GM12878 (cell line): ENCODE measurements around the gene MRPS23. TPM values are rescaled to one million over a fixed set of nuclear protein-coding genes. Genes with fewer than 3 reads are reported as not detected.

Experiments used
- ATAC-seq: fragments of 200-7000 bp; cut with Tn5 transposase; 3 replicates; pipeline ENCODE4 v1.9.1; 2020; ENCODE audit warnings: mild to moderate bottlenecking, moderate library complexity
- BruUV-seq: library from RNA; stranded (reverse); fragments of 400-500 nt; replicated peaks from 2 replicates; lab custom pipeline; 2021; lab: Mats Ljungman, UMichigan
- CTCF ChIA-PET: fragments of 300-600 bp; sonication (Branson Sonifier 250); formaldehyde crosslinking; extraction: SDS; loops from one replicate; lab custom pipeline; 2021; ENCODE audit warnings: inconsistent platforms; lab: Yijun Ruan, JAX
- POLR2A ChIA-PET: fragments of 350-600 bp; formaldehyde crosslinking; extraction: SDS; loops from one replicate; lab custom pipeline; 2021; ENCODE audit warnings: inconsistent platforms; lab: Charles Lee
- RAD21 ChIA-PET: fragments of 300-600 bp; sonication (Branson Sonifier 250); formaldehyde crosslinking; loops from one replicate; lab custom pipeline; 2023; ENCODE audit warnings: antibody characterized with exemption; ENCODE audit not compliant: unreplicated experiment; lab: Charles Lee
- SMC1A ChIA-PET: fragments of 300-600 bp; sonication (Branson Sonifier 250); formaldehyde crosslinking; loops from one replicate; lab custom pipeline; 2023; ENCODE audit not compliant: unreplicated experiment, uncharacterized antibody; lab: Charles Lee
- DNase-seq: peaks from one replicate; pipeline ENCODE4 v3.0.0-alpha.2; 2011; ENCODE audit warnings: low read depth, low spot score
- FAIRE-seq: peaks from 3 replicates; lab custom pipeline; 2011; peaks lifted over from hg19 to GRCh38; lab: Jason Lieb, UNC
- H2AFZ ChIP-seq: 2 replicates; pipeline ENCODE4 v1.6.0; 2011; ENCODE audit warnings: low read depth, low read length, control low read depth; ENCODE audit not compliant: control insufficient read depth
- H3K27ac ChIP-seq: 2 replicates; pipeline ENCODE4 v1.5.1; 2011; ENCODE audit warnings: control low read depth; ENCODE audit not compliant: control insufficient read depth, insufficient read depth
- H3K27me3 ChIP-seq, 2 experiments: replicated peaks in 1 of 2; 2 replicates each; pipeline versions ENCODE4 v1.6.0 to v1.6.1; 2011; ENCODE audit warnings: low read length in 1 of 2; ENCODE audit not compliant: control insufficient read depth in 2 of 2, insufficient read depth in 2 of 2
- H3K36me3 ChIP-seq, 2 experiments: 2 replicates each; pipeline ENCODE4 v1.5.1; 2011; ENCODE audit warnings: low read length in 1 of 2; ENCODE audit not compliant: control insufficient read depth in 2 of 2, insufficient read depth in 2 of 2
- H3K4me1 ChIP-seq: 2 replicates; pipeline ENCODE4 v1.6.1; 2011; ENCODE audit warnings: mild to moderate bottlenecking, low read length, moderate library complexity, mixed read lengths; ENCODE audit not compliant: control insufficient read depth, insufficient read depth
- H3K4me2 ChIP-seq: 2 replicates; pipeline ENCODE4 v1.6.0; 2011; ENCODE audit warnings: control low read depth; ENCODE audit not compliant: control insufficient read depth, insufficient read depth
- H3K4me3 ChIP-seq: fragments of 200-600 bp; sonication (generic); 2 replicates; pipeline ENCODE4 v1.5.1; 2016
- H3K79me2 ChIP-seq: 2 replicates; pipeline ENCODE4 v1.6.0; 2011; ENCODE audit warnings: low read length; ENCODE audit not compliant: control insufficient read depth, insufficient read depth
- H3K9ac ChIP-seq: 2 replicates; pipeline ENCODE4 v1.8.0; 2011; ENCODE audit warnings: low read length, control low read depth, mixed read lengths; ENCODE audit not compliant: control insufficient read depth, insufficient read depth
- H3K9me3 ChIP-seq: replicated peaks from 3 replicates; pipeline ENCODE4 v1.5.1; 2011; ENCODE audit warnings: mild to moderate bottlenecking, low read length; ENCODE audit not compliant: control insufficient read depth, insufficient read depth
- H4K20me1 ChIP-seq: 2 replicates; pipeline ENCODE4 v1.6.0; 2011; ENCODE audit not compliant: control insufficient read depth, insufficient read depth
- ATF7 ChIP-seq: fragments of 450-650 bp; IDR thresholded peaks from 2 replicates; pipeline ENCODE4 v1.6.1; 2016; ENCODE audit warnings: low read depth, mild to moderate bottlenecking
- BRCA1 ChIP-seq: IDR thresholded peaks from 2 replicates; pipeline ENCODE4 v1.6.1; 2011; ENCODE audit warnings: low read depth, low read length, improper control_type of control experiment
- CBFB ChIP-seq: IDR thresholded peaks from 2 replicates; pipeline ENCODE4 v1.6.1; 2016; ENCODE audit warnings: antibody characterized with exemption, low read depth
- CEBPB ChIP-seq, 2 experiments: fragments of 150-350 bp in 1 of 2; IDR thresholded peaks; 2 replicates each; pipeline ENCODE4 v1.6.1; 2012 to 2014; ENCODE audit warnings: low read depth in 2 of 2, low read length in 2 of 2, borderline replicate concordance in 1 of 2, inconsistent platforms in 1 of 2
- DPF2 ChIP-seq: fragments of 450-650 bp; IDR thresholded peaks from 2 replicates; pipeline ENCODE4 v1.6.1; 2017; ENCODE audit warnings: mild to moderate bottlenecking
- HDAC2 ChIP-seq: fragments of 200-600 bp; sonication (generic); IDR thresholded peaks from 2 replicates; pipeline ENCODE4 v1.6.1; 2017
- HDAC6 ChIP-seq: fragments of 200-600 bp; sonication (generic); IDR thresholded peaks from one replicate; pipeline ENCODE4 v1.8.0; 2017; ENCODE audit warnings: antibody characterized with exemption; ENCODE audit not compliant: unreplicated experiment
- NR2C1 ChIP-seq: fragments of 450-650 bp; IDR thresholded peaks from 2 replicates; pipeline ENCODE4 v1.6.1; 2017; ENCODE audit warnings: antibody characterized with exemption, mild to moderate bottlenecking, moderate library complexity
- PAX8 ChIP-seq: fragments of 450-650 bp; IDR thresholded peaks from 2 replicates; pipeline ENCODE4 v1.6.1; 2017; ENCODE audit warnings: mild to moderate bottlenecking, moderate library complexity
- SMAD1 ChIP-seq: fragments of 450-650 bp; IDR thresholded peaks from 2 replicates; pipeline ENCODE4 v1.6.1; 2018; ENCODE audit warnings: mild to moderate bottlenecking, low read depth; ENCODE audit not compliant: partially characterized antibody
- TAF1 ChIP-seq: IDR thresholded peaks from 2 replicates; pipeline ENCODE4 v1.6.1; 2011; ENCODE audit warnings: mild to moderate bottlenecking, low read depth, low read length, borderline replicate concordance
- ZBED1 ChIP-seq: IDR thresholded peaks from 2 replicates; pipeline ENCODE4 v1.6.1; 2016; ENCODE audit warnings: borderline replicate concordance
- ZNF24 ChIP-seq: fragments of 450-650 bp; IDR thresholded peaks from 2 replicates; pipeline ENCODE4 v1.6.1; 2017; ENCODE audit warnings: antibody characterized with exemption, mild to moderate bottlenecking
- WGBS: methylation state at CpG from one replicate; pipeline ENCODE4 v1.1.6; 2016; ENCODE audit warnings: low lambda C conversion rate; ENCODE audit not compliant: insufficient replicate concordance, insufficient coverage; ENCODE audit errors: missing lambda C conversion rate; 5-methylcytosine and 5-hydroxymethylcytosine counted together
- in situ Hi-C: fragments of 300-500 bp; cut with MboI; formaldehyde crosslinking; loops from 9 replicates; pipeline ENCODE4 v1.14.3; 2018; ENCODE audit warnings: mixed read lengths
- intact Hi-C: fragments of 100-400 bp; cut with micrococcal nuclease; formaldehyde crosslinking; loops from one replicate; pipeline ENCODE4 v1.14.2; 2022; ENCODE audit not compliant: unreplicated experiment
- polyA plus RNA-seq, 11 experiments: library from polyadenylated mRNA; depleted of rRNA in 4 of 11; unstranded in 6 of 11; stranded (reverse) in 5 of 11; fragments of >200 nt; fragmentation: Nextera tagmentation in 4 of 11; fragmentation: Illumina TruSeq in 1 of 11; extraction: Ambion mirVana in 4 of 11; extraction: Trizol in 1 of 11; gene quantifications; 1 replicate in 1 of 11; 2 replicates in 10 of 11; pipeline versions ENCODE4 v1.2.1 to v1.2.3, GENCODE V29; 2011 to 2016; ENCODE audit warnings: inconsistent platforms in 2 of 11, missing spikeins in 2 of 11, low read depth in 1 of 11
- total RNA-seq, 4 experiments: library from RNA; depleted of rRNA in 3 of 4; stranded (reverse); fragments of >200 nt in 3 of 4; fragmentation: Illumina TruSeq in 1 of 4; extraction: Trizol in 1 of 4; gene quantifications; 2 replicates each; pipeline versions ENCODE4 v1.2.1 to v1.2.3, GENCODE V29; 2013 to 2021
- TF ChIP-seq, protein P1 (sequence below): IDR thresholded peaks from 2 replicates; pipeline ENCODE4 v1.6.1; 2011; ENCODE audit warnings: borderline replicate concordance, low read depth, mild to moderate bottlenecking, moderate library complexity, mixed read lengths, low read length; ENCODE audit not compliant: insufficient read depth; ENCODE audit errors: extremely low read length
- TF ChIP-seq, protein P2 (sequence below): fragments of 450-650 bp; IDR thresholded peaks from 2 replicates; pipeline ENCODE4 v1.6.1; 2016; ENCODE audit warnings: mild to moderate bottlenecking

MRPS23 gene
- total and polyA plus RNA-seq, 10 of the 15 experiments (the other 5 are each of a cell fraction or from before 2014, with no cell fraction given) = 65.3 to 237 (median 87.9) TPM

GRCh38 chr17:57886020-57886419, 36.2 kb upstream of the MRPS23 start:
- in situ Hi-C loops = no loop called here
- no peak for FAIRE-seq
- Histone ChIP-seq H3K27me3 (no peaks in the 10 kb centered on the region), H3K27ac (no peak overlapping the region), H3K4me1 (no peaks in the 10 kb centered on the region), H3K4me2 (no peak overlapping the region), H4K20me1 (no peaks in the 10 kb centered on the region), H3K9me3 (no peaks in the 10 kb centered on the region), H3K9ac (no peak overlapping the region), H3K36me3 (no peaks in the 10 kb centered on the region), H3K79me2 (no peaks in the 10 kb centered on the region), H3K4me3 (no peak overlapping the region), H2AFZ (no peak overlapping the region)
- CTCF ChIA-PET = interaction anchor here (1.6 to 1.7 kb wide), 2 partner anchors 26 to 113 kb away, joined by 4 to 5 read pairs; no protein-coding TSS in a partner anchor
- no peak for ATAC-seq
- 56% methylated on average over 4 of the region's 4 CpGs for WGBS
- DNase-seq = no peak
- SMC1A ChIA-PET = interaction anchor here (1.3 kb wide), 1 partner anchor 95 kb away, joined by 3 read pairs; no protein-coding TSS in a partner anchor
- TF ChIP-seq, protein P1, sequence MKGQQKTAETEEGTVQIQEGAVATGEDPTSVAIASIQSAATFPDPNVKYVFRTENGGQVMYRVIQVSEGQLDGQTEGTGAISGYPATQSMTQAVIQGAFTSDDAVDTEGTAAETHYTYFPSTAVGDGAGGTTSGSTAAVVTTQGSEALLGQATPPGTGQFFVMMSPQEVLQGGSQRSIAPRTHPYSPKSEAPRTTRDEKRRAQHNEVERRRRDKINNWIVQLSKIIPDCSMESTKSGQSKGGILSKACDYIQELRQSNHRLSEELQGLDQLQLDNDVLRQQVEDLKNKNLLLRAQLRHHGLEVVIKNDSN = no peak
- TF ChIP-seq BRCA1 (no peak), SMAD1 (no peak), HDAC6 (no peak), TAF1 (no peak), NR2C1 (no peak), HDAC2 (no peak), DPF2 (no peak), CBFB (no peak), CEBPB (IDR thresholded peaks at IDR 0.05; ENCODE audit: borderline replicate concordance in 1 of 2, low read depth in 2 of 2, low read length in 2 of 2) (no peak), ZNF24 (no peak), ZBED1 (no peak), ATF7 (no peak), PAX8 (no peak)
- TF ChIP-seq, protein P2, sequence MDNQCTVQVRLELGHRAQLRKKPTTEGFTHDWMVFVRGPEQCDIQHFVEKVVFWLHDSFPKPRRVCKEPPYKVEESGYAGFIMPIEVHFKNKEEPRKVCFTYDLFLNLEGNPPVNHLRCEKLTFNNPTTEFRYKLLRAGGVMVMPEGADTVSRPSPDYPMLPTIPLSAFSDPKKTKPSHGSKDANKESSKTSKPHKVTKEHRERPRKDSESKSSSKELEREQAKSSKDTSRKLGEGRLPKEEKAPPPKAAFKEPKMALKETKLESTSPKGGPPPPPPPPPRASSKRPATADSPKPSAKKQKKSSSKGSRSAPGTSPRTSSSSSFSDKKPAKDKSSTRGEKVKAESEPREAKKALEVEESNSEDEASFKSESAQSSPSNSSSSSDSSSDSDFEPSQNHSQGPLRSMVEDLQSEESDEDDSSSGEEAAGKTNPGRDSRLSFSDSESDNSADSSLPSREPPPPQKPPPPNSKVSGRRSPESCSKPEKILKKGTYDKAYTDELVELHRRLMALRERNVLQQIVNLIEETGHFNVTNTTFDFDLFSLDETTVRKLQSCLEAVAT = no peak
- RAD21 ChIA-PET = no interaction called here
- BruUV-seq = no TSS peak
- POLR2A ChIA-PET = no interaction called here
- intact Hi-C loops = no loop called here
